NCI-H2196 treated with DMSO at 0.1 percent for 48 hours (cell line): ENCODE data around the gene EXOC1.
A peak's percentile ranks its signal among the peaks of the same experiment; 100 is the strongest.

Experiments
- DNase-seq: peaks from one replicate; lab custom pipeline; 2025; ENCODE audit not compliant: unreplicated experiment; lab: John Stamatoyannopoulos, UW

Gene EXOC1

DNA sequence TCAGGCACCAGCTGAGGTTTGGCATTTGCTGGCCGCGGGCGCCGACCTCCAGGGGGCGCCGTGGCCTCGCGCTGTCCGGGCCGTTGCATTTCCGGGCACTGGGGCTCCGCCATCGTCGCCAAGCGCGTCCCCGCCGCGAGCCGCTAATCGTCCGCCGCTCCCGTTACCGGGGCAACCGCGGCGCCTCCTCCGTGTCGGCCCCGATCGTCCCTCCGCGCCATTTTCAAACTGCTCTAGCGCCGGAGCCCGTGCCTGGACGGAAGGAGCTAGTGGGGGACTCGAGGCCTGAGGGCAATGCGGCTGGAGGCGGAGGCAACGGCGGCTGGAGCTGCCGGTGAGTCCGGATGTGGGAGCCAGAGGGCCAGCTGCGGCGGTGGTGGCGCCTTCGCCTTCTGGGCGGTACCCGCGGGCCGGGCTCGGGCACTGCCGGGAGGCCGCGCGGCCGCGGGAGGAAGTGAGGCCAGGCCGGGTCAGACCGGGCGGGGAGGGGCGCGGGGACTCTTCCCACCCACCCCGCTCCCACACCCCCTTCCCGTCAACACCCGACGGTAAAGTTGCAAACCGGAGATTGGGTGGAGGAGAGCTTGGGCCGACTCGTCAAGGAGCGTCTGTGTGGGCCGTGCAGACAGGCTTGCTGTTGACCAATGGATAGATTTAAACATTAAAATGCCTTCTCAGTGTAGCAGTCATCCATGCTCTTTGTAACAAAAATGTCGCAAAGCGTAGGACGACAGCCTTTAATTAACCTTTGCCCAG lies 95.5 kb downstream of the EXOC1 start, which contains the start of gene CEP135:
TSS of gene CEP135 (plus strand) at position 220 of the 756 bp plus-strand sequence. CDS start 3,186 bp downstream, outside the sequence.
- DNase-seq: peak; percentile 51

DNA sequence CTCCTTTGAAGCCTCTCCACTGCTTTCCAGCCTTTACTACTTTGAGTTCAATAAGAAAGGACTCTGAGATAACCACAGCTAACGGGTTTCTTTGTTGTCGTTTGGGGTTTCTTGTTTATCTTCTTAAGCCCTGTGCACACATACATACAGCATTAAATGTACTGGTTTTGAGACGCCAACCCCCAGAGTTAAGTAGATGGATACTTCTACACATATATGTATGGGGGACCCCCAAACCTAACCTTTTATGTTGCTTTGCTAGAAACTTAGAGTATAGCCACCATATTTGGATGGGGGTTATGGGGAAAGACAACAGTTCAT lies 96.0 kb downstream of the EXOC1 start:
- DNase-seq: no peak

DNA sequence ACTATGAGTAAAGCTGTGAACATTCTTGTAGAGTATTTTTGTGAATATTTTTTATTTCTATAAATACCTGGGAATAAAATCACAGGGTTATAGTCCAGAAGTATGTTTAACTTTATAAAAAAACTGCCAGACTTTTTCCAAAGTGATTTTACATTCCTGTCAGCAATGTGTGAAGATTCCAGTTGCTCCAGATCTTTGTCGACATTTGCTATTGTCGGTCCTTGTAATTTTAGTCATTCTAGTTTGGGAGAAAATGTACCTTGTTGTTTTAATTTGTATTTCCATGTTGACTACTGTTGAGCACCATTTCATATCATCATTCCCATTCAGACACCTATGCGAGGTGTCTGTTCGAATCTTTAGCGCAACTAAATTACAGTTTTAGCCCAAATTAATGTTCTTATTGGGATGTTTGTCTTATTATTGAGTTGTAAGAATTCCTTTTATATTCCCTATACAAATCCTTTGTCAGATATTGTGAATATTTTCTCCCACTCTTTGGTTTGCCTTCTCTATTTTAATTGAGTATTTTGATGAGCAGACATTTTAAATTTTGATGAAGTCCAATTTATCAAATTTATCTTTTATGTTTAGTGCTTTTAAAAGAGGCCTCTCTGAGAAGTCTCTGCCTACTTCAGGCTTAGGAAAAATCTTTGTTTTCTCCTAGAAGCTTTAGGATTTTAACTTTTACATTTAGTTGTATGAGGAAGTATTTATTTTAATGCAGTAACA lies 97.9 kb downstream of the EXOC1 start:
- no peak for DNase-seq
